Sigmoid colon (tissue), 7 donors: ENCODE measurements around the gene WDR62. TPM values are rescaled to one million over a fixed set of nuclear protein-coding genes. Genes with fewer than 3 reads are reported as not detected.
A peak's percentile ranks its signal among the peaks of the same experiment; 100 is the strongest.

ENCODE experiments used
- DNase-seq: peaks from one replicate; pipeline ENCODE4 v3.0.0-alpha.2; 2019
- H3K27ac ChIP-seq, 4 donors: fragments of 200-600 bp; sonication (generic); one replicate each; pipeline ENCODE4 v1.5.1; 2016 to 2019; ENCODE audit warnings: mild to moderate bottlenecking in 1 of 4
- H3K27me3 ChIP-seq, 3 donors: fragments of 200-600 bp; sonication (generic); one replicate each; pipeline ENCODE4 v1.5.1; 2019; ENCODE audit warnings: mild to moderate bottlenecking in 1 of 3
- H3K36me3 ChIP-seq, 4 donors: fragments of 200-600 bp; sonication (generic); one replicate each; pipeline ENCODE4 v1.5.1; 2016 to 2019
- H3K4me1 ChIP-seq, 4 donors: fragments of 200-600 bp; sonication (generic); one replicate each; pipeline ENCODE4 v1.5.1; 2017 to 2019
- H3K4me3 ChIP-seq, 4 donors: fragments of 200-600 bp; sonication (generic); one replicate each; pipeline ENCODE4 v1.5.1; 2017 to 2019; ENCODE audit warnings: mild to moderate bottlenecking in 2 of 4, moderate library complexity in 1 of 4
- H3K9me3 ChIP-seq, 4 donors: fragments of 200-600 bp in 3 of 4; sonication (generic) in 3 of 4; one replicate each; pipeline versions ENCODE4 v1.5.1 to v1.6.1; 2013 to 2019
- EP300 ChIP-seq, 4 donors: sonication (generic); formaldehyde crosslinking; IDR thresholded peaks; one replicate each; pipeline ENCODE4 v1.6.1; 2017; ENCODE audit warnings: antibody characterized with exemption in 4 of 4
- POLR2A ChIP-seq, 2 donors: fragments of 450-650 bp; IDR thresholded peaks; one replicate each; pipeline ENCODE4 v1.6.1; 2016; ENCODE audit warnings: antibody characterized with exemption in 2 of 2, mild to moderate bottlenecking in 2 of 2, moderate library complexity in 2 of 2
- POLR2AphosphoS5 ChIP-seq, 4 donors: sonication (generic); formaldehyde crosslinking; IDR thresholded peaks; one replicate each; pipeline ENCODE4 v1.6.1; 2017; ENCODE audit warnings: antibody characterized with exemption in 4 of 4
- WGBS, 2 donors: extraction: QIAGEN DNeasy Blood & Tissue Kit; methylation state at CpG; one replicate each; pipeline ENCODE4 v1.1.7; 2013; 5-methylcytosine and 5-hydroxymethylcytosine counted together
- intact Hi-C: fragments of 100-400 bp; cut with DNase I; formaldehyde crosslinking; loops from one replicate; pipeline ENCODE4 v1.15.1; 2023
- polyA plus RNA-seq, 3 donors: library from polyadenylated mRNA; stranded (reverse); fragments of 200-250 nt; gene quantifications; one replicate each; pipeline ENCODE4 v1.2.3, GENCODE V29; 2013
- total RNA-seq, 4 donors: library from RNA; depleted of rRNA; stranded (reverse); fragments of >200 nt; gene quantifications; one replicate each; pipeline ENCODE4 v1.1.0, GENCODE V29; 2016
- TF ChIP-seq, protein P1 (sequence below), 4 experiments: fragments of 450-650 bp in 3 of 4; fragments of 200-600 bp in 1 of 4; IDR thresholded peaks; one replicate each; pipeline ENCODE4 v1.5.1; 2016 to 2019; ENCODE audit warnings: antibody characterized with exemption in 4 of 4, mild to moderate bottlenecking in 3 of 4, moderate library complexity in 2 of 4
- donor health status: healthy with polysubstance abuse.
- donor health status: Bipolar disorder and iron deficiency.
- donor health status: healthy.

The WDR62 gene
- total and polyA plus RNA-seq, 7 donors = under 0.01 to 6.8 (median 0.36) TPM

GRCh38 chr19:36116344-36116637 is 61.6 kb downstream of the WDR62 start:
- WGBS, 2 donors = 93 to 94% methylated on average over 1 of the region's 1 CpG
- no peaks in the 10 kb centered on the region for H3K9me3 ChIP-seq
- peak overlapping the region; percentile 51 to 92 (median 82) for H3K4me3 ChIP-seq
- peak overlapping the region; percentile 91 to 95 (median 92) for H3K27ac ChIP-seq
- DNase-seq = no peak
- peaks cover 0 to 39% (median 30%) of the 10 kb centered on the region in 4 donors for H3K4me1 ChIP-seq
- peaks cover 12 to 72% (median 26%) of the 10 kb centered on the region in 4 donors for H3K36me3 ChIP-seq
- no peaks in the 10 kb centered on the region for H3K27me3 ChIP-seq
- intact Hi-C loops = no loop called here
- no peak for TF ChIP-seq POLR2AphosphoS5 (IDR thresholded peaks at IDR 0.05)
- no peak for TF ChIP-seq POLR2A (IDR thresholded peaks at IDR 0.05)
- TF ChIP-seq, protein P1, sequence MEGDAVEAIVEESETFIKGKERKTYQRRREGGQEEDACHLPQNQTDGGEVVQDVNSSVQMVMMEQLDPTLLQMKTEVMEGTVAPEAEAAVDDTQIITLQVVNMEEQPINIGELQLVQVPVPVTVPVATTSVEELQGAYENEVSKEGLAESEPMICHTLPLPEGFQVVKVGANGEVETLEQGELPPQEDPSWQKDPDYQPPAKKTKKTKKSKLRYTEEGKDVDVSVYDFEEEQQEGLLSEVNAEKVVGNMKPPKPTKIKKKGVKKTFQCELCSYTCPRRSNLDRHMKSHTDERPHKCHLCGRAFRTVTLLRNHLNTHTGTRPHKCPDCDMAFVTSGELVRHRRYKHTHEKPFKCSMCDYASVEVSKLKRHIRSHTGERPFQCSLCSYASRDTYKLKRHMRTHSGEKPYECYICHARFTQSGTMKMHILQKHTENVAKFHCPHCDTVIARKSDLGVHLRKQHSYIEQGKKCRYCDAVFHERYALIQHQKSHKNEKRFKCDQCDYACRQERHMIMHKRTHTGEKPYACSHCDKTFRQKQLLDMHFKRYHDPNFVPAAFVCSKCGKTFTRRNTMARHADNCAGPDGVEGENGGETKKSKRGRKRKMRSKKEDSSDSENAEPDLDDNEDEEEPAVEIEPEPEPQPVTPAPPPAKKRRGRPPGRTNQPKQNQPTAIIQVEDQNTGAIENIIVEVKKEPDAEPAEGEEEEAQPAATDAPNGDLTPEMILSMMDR (IDR thresholded peaks at IDR 0.05) = no peak
- TF ChIP-seq EP300 (IDR thresholded peaks at IDR 0.05) = no peak

DNA sequence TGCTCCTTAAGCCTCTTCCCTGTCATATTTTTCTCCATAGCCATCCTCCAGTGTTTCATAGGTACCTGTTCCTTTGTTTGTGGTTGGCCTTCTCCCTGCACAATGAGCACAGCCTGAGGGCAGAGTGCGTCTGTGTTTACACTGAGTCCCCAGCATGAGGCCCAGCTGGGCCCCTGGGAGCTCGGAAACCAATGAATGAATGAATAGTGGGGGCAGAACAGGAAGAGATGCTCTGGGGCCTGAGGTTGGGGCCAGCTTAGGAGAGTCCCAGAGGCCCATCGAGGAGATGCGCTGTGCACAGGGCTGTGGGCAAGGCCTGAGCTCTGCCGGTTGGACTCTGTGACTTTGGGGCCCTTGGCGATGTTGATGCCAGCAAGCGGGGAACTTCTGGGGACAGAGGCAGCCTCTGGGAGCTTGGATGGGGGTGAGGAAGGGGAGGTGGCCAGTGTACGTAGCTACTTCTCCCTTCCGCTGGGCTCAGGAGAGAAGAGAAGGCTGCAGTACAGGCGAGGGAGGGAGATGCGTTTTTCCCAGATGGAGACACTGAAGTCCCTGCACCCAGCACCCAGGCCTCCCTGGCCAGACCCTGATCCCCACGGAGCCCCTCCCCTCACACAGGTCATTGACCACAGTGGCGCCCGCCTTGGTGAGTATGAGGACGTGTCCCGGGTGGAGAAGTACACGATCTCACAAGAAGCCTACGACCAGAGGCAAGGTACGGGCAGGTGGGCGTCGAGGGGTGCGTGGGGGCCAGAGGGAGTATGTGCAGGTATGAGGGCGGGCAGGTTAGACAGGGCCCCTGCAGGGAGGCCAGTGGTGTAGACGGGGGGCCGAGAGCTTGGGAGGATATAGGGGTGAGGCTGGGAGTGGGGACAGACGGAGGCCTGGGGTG is 65.6 kb downstream of the WDR62 start:
- 91 to 94% methylated on average over 26 of the region's 26 CpGs for WGBS, 2 donors
- H3K36me3 ChIP-seq = peaks cover 7 to 89% (median 43%) of the 10 kb centered on the region in 4 donors
- intact Hi-C loops = no loop called here

DNA sequence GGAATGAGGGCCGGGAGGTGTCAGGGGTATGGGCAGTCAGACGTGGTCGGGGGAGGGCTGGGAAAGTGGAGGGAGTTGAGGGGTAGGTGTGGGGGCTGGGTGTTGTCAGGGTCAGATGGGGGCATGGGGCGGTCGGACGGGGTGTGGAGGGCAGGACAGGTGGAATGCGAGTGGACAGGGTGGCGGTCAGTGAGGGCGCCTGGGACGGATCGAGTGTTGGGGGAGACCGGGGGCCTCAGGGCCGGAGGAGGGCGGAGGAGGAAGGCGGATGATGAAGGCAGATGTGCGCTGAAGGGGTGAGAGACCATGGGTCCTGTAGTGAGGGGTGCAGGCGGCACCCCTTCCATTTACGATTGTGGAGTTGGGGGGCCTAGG is 66.3 kb downstream of the WDR62 start:
- no peak for DNase-seq
- TF ChIP-seq, protein P1 (IDR thresholded peaks at IDR 0.05) = no peak
- TF ChIP-seq POLR2A (IDR thresholded peaks at IDR 0.05) = no peak
- TF ChIP-seq POLR2AphosphoS5 (IDR thresholded peaks at IDR 0.05) = no peak
- TF ChIP-seq EP300 (IDR thresholded peaks at IDR 0.05) = no peak
- H3K36me3 ChIP-seq = peaks cover 11 to 96% (median 46%) of the 10 kb centered on the region in 4 donors
- no peaks in the 10 kb centered on the region for H3K27me3 ChIP-seq
- intact Hi-C loops = no loop called here
- H3K27ac ChIP-seq = no peak overlapping the region
- H3K4me3 ChIP-seq = no peak overlapping the region
- H3K4me1 ChIP-seq = peaks cover 0 to 20% (median 15%) of the 10 kb centered on the region in 4 donors
- 93 to 94% methylated on average over 18 of the region's 18 CpGs for WGBS, 2 donors
- no peaks in the 10 kb centered on the region for H3K9me3 ChIP-seq

More for the DNA sequence above, 65.6 kb downstream of the WDR62 start:
- H3K27ac ChIP-seq = no peak overlapping the region
- no peaks in the 10 kb centered on the region for H3K9me3 ChIP-seq
- H3K4me3 ChIP-seq = no peak overlapping the region
- H3K4me1 ChIP-seq = peaks cover 0 to 24% (median 18%) of the 10 kb centered on the region in 4 donors
- no peaks in the 10 kb centered on the region for H3K27me3 ChIP-seq
- DNase-seq = no peak
- TF ChIP-seq, protein P1 (IDR thresholded peaks at IDR 0.05) = no peak
- TF ChIP-seq POLR2A (IDR thresholded peaks at IDR 0.05) (no peak), EP300 (IDR thresholded peaks at IDR 0.05) (no peak), POLR2AphosphoS5 (IDR thresholded peaks at IDR 0.05) (no peak)

DNA sequence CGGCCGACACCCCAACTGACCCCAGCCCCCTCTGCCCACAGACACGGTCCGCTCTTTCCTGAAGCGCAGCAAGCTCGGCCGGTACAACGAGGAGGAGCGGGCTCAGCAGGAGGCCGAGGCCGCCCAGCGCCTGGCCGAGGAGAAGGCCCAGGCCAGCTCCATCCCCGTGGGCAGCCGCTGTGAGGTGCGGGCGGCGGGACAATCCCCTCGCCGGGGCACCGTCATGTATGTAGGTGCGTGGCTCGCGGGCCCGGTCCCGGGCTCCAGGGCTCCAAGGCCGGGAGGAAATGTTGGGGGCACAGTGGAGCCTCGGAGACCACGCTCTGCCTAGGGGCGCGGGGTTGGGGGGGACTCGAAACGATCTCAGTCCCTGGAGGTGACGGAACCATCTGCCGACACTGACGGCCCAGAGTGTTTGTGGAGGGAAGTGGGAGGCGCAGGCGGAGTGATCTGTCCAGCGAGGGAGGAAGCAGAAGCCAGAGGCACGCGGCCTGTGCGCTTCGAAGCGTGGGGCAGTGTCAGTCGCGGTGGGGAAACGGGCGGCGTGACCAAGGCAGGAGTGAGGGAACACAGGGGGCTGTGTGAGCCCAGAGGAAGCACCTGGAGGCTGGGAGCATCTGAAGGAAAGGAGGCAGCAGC is 66.9 kb downstream of the WDR62 start:
- peaks cover 0 to 13% (median 8%) of the 10 kb centered on the region in 4 donors for H3K4me1 ChIP-seq
- no peak for TF ChIP-seq POLR2AphosphoS5 (IDR thresholded peaks at IDR 0.05)
- TF ChIP-seq, protein P1 (IDR thresholded peaks at IDR 0.05) = no peak
- TF ChIP-seq POLR2A (IDR thresholded peaks at IDR 0.05) = no peak
- no peak for TF ChIP-seq EP300 (IDR thresholded peaks at IDR 0.05)
- H3K36me3 ChIP-seq = peaks cover 11 to 94% (median 46%) of the 10 kb centered on the region in 4 donors
- no peaks in the 10 kb centered on the region for H3K27me3 ChIP-seq
- H3K4me3 ChIP-seq = no peak overlapping the region
- WGBS, 2 donors = 89 to 93% methylated on average over 49 of the region's 49 CpGs
- intact Hi-C loops = no loop called here
- H3K27ac ChIP-seq = no peak overlapping the region
- H3K9me3 ChIP-seq = no peaks in the 10 kb centered on the region
- DNase-seq = no peak
